Retina (tissue), 1 donor: Measurements from ENCODE around the gene HID1.

Source experiments
- DNase-seq: peaks from one replicate; pipeline ENCODE4 v3.0.0-alpha.2; 2016

The HID1 gene

GRCh38 chr17:74964988-74965622 is 7.5 kb downstream of the HID1 start:
- DNase-seq, result no peak

- DNase-seq, result no peak
These were observed 8.3 kb downstream of the HID1 start for GRCh38 chr17:74964246-74964761.

GRCh38 chr17:74963656-74964055 is 8.9 kb downstream of the HID1 start:
- DNase-seq, result no peak

- no peak for DNase-seq
These were observed 9.8 kb downstream of the HID1 start for GRCh38 chr17:74962622-74963394.

- peak; percentile 83 for DNase-seq
These were observed 10.8 kb downstream of the HID1 start for GRCh38 chr17:74961657-74962350.

- DNase-seq, result peak; percentile 59
These were observed 11.8 kb downstream of the HID1 start for GRCh38 chr17:74960570-74961342.

- DNase-seq, result no peak
These were observed 12.6 kb downstream of the HID1 start for GRCh38 chr17:74959826-74960515.

GRCh38 chr17:74957935-74958740 is 14.4 kb downstream of the HID1 start:
- DNase-seq, result peak; percentile 89

GRCh38 chr17:74956093-74956492 is 16.5 kb downstream of the HID1 start:
- DNase-seq, result no peak

- no peak for DNase-seq
These were observed 17.7 kb downstream of the HID1 start for GRCh38 chr17:74954665-74955421.

- no peak for DNase-seq
These were observed 18.4 kb downstream of the HID1 start for GRCh38 chr17:74954115-74954514.

- DNase-seq, result no peak
These were observed 19.3 kb downstream of the HID1 start for GRCh38 chr17:74953134-74953687.

GRCh38 chr17:74952431-74953133 is 20.0 kb downstream of the HID1 start:
- no peak for DNase-seq

GRCh38 chr17:74951680-74952421 is 20.7 kb downstream of the HID1 start:
- no peak for DNase-seq

GRCh38 chr17:74951065-74951464 is 21.5 kb downstream of the HID1 start:
- no peak for DNase-seq

- no peak for DNase-seq
These were observed 22.4 kb downstream of the HID1 start for GRCh38 chr17:74950207-74950606.

GRCh38 chr17:74949455-74950115 is 23.0 kb downstream of the HID1 start:
- no peak for DNase-seq

- DNase-seq, result no peak
These were observed 25.4 kb downstream of the HID1 start for GRCh38 chr17:74947041-74947754.
